ENCODE results near the gene USH2A.

- TF ChIP-seq POLR2A (IDR thresholded peaks at IDR 0.05; ENCODE audit: low read length), result no peak
- TF ChIP-seq GATA1 (IDR thresholded peaks at IDR 0.05; ENCODE audit: low read depth, low read length), result no peak
These were observed 763.0 kb downstream of the USH2A start for GRCh38 chr1:215660259-215660658.
